GM12864 (cell line): Measurements from ENCODE around the gene A4GALT.
"Not testable (repeated sequence)": the region's sequence is repeated elsewhere in the genome, so short reads cannot be mapped to it uniquely, and the experiment has no call there.

Experiments
- DNase-seq: peaks from one replicate; pipeline ENCODE4 v3.0.0-alpha.2; 2011; ENCODE audit warnings: low read depth
- H3K4me3 ChIP-seq: 2 replicates; pipeline ENCODE4 v1.5.1; 2011; ENCODE audit warnings: mild to moderate bottlenecking, low read depth, low read length, control low read depth
- TF ChIP-seq, protein P1 (sequence below): IDR thresholded peaks from 2 replicates; pipeline ENCODE4 v1.5.1; 2011; ENCODE audit warnings: low read depth, mild to moderate bottlenecking, moderate library complexity, low read length, control low read depth, inconsistent platforms; ENCODE audit errors: missing control alignments

A4GALT gene

DNA sequence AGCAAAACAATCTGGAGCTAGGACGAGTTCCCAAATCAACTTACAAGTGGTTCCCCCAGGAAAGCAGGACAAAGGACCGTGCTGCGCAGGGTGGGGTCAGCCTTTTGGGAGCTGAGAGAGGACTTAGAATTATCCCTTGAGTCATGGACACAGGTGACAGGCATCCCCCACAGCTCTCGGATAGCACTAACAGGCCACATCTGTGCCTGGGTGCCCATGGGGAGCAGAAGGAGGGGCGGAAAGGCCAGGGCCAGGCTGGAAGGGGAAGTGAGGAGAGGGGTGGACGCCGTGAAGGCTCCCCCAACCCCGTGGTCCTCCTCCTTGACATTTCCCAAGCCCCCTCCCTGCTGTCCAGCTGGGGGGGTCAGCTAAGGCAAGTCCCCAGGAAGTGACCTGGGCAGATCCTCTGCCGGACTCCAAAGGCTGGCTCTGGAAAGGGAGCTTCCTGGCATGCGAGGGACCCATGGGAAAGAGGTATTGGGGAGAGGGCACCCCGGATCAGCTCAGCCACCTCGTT is 31.6 kb upstream of the A4GALT start:
- TF ChIP-seq, protein P1, sequence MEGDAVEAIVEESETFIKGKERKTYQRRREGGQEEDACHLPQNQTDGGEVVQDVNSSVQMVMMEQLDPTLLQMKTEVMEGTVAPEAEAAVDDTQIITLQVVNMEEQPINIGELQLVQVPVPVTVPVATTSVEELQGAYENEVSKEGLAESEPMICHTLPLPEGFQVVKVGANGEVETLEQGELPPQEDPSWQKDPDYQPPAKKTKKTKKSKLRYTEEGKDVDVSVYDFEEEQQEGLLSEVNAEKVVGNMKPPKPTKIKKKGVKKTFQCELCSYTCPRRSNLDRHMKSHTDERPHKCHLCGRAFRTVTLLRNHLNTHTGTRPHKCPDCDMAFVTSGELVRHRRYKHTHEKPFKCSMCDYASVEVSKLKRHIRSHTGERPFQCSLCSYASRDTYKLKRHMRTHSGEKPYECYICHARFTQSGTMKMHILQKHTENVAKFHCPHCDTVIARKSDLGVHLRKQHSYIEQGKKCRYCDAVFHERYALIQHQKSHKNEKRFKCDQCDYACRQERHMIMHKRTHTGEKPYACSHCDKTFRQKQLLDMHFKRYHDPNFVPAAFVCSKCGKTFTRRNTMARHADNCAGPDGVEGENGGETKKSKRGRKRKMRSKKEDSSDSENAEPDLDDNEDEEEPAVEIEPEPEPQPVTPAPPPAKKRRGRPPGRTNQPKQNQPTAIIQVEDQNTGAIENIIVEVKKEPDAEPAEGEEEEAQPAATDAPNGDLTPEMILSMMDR = no peak
- no peak for DNase-seq

DNA sequence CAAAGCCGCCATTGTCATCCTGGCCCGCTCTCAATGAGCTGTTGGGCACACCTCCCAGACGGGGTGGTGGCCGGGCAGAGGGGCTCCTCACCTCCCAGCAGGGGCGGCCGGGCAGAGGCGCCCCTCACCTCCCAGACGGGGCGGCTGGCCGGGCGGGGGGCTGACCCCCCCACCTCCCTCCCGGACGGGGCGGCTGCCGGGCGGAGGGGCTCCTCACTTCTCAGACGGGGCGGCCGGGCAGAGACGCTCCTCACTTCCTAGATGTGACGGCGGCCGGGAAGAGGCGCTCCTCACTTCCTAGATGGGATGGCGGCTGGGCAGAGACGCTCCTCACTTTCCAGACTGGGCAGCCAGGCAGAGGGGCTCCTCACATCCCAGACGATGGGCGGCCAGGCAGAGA is 29.8 kb upstream of the A4GALT start:
- not testable (repeated sequence) for DNase-seq, H3K4me3 ChIP-seq

More for the DNA sequence above, 31.6 kb upstream of the A4GALT start:
- no peak overlapping the region for H3K4me3 ChIP-seq

DNA sequence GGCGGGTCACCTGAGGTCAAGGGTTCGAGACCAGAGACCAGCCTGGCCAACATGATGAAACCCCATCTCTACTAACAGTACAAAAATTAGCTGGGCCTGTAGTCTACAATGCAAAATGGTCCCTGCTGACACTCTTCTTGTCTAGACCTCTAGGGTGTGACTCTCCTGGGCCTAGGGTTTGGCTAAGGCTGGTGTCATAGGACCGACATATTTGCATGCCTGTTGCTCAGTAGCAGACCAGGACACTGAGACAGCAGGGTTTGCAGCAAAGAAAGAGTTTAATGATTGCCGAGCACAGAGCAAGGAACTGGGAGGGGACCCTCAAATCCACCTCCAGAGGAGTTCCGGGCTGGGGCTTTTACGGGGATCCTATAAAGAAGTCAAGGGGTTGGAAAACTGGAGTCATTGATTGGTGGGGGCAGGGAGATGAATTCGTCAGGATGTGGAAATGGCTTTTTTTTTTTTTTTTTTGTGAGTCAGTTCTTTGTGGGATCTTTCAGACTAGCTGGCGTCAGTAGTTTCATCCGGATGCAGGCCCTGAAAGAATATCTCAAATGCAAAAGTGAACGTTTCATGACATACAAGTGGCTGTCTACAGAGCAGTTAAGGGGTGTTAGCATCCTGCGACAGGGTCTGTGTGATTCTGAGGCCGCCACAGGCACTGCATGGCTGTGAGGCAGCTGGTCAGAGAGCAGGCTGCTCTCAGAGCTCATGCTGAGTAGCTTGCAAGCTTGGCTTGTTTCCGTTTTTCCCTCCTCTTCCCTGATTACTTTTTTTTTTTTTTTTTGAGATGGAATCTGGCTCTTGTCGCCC is 27.2 kb upstream of the A4GALT start:
- DNase-seq = no peak
- TF ChIP-seq, protein P1 = no peak
- H3K4me3 ChIP-seq = no peak overlapping the region

DNA sequence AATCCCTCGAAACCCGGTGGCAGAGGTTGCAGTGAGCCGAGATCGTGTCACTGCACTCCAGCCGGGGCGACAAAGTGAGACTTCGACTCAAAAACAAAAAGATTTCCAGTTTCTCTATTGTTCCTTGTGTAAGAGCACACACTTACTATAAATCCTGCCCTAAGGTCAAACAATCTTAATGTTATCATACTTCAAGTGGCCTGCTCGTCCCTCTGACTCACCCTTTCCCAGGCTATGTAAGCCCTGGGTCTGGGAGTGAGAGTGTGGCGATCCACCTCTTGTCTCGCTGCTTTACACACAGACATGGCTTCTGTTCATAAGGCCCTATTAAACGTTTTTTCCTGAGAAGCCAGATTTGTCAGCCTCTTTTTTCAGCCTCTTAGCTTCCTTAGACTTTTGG is 24.4 kb upstream of the A4GALT start:
- TF ChIP-seq, protein P1 = no peak
- no peak overlapping the region for H3K4me3 ChIP-seq
- no peak for DNase-seq

DNA sequence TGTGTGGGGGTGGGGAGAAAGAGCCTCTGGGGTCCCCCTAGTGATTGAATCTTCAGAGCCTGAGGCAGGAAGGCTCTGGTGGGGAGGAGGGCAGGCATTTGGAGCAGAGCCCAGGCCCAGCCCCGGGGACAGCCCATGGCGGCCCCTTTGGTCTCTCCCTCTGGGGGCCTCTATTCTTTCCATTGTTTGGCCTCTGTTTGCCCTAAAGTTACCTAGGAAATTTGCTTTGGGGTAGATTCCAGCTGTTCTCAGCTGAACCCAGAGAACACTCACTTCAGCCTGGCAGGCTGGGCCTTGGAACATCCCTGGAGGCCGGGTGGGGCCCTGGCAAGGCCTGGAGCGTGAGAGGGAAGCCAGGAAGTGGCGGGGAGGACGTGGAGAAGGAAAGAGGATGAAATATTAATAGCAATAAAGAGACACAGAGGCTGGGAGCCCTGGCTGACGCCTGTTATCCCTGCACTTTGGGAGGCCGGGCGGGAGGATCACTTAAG is 22.9 kb upstream of the A4GALT start:
- no peak overlapping the region for H3K4me3 ChIP-seq
- DNase-seq = no peak
- TF ChIP-seq, protein P1 = no peak

DNA sequence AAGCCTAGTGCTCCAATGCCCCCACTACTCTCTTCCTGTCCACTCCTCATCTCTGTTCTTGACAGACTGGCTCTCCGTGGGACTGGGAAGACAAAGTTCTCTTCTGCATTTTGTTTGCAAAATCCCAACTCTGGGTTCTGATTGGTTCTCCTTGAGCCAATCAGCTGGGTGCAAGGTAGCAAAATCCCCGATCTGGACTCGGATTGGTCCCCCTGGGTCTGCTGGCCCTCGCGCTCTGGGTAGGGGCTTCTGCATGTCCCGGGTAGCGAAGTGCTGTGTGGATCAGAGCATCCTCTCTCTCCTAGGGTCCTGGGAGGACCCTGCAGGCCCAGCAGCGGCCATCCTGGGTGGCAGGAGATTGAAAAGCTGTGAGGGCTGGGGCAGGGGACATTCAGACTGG is 22.3 kb upstream of the A4GALT start:
- no peak overlapping the region for H3K4me3 ChIP-seq
- TF ChIP-seq, protein P1 = no peak
- DNase-seq = no peak

DNA sequence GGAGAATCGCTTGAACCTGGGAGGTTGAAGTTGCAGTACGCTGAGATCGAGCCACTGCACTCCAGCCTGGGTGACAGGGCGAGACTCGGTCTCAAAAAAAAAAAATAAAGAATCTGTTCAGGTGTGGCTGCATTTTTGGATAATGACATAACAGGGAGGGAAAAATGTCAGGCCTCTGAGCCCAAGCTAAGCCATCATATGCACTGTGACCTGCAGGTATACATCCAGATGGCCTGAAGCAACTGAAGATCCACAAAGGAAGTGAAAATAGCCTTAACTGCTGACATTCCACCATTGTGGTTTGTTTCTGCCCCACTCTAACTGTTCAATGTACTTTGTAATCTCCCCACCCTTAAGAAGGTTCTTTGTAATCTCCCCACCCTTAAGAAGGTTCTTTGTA is 19.6 kb upstream of the A4GALT start:
- H3K4me3 ChIP-seq, DNase-seq: not testable (repeated sequence)

DNA sequence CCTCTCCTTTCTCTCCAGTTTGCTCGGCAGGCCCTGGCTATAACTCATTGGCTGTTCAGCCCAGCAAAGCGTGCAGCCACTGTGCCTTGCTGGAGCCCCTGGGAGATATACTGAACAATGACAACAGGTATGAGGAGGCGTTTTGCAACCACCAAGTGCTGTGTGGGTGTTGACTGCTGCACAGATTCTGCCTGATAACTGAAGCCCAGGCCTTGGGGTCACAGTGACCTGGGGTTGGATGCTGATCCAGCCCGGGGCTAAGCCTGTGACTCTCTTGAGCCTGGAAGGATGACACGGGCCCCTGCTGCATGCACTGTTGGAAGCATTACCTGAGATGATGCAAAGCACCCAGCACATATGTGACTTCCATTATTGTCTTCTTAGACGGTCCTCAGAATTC is 13.7 kb upstream of the A4GALT start:
- no peak for DNase-seq
- TF ChIP-seq, protein P1 = no peak
- H3K4me3 ChIP-seq = no peak overlapping the region

DNA sequence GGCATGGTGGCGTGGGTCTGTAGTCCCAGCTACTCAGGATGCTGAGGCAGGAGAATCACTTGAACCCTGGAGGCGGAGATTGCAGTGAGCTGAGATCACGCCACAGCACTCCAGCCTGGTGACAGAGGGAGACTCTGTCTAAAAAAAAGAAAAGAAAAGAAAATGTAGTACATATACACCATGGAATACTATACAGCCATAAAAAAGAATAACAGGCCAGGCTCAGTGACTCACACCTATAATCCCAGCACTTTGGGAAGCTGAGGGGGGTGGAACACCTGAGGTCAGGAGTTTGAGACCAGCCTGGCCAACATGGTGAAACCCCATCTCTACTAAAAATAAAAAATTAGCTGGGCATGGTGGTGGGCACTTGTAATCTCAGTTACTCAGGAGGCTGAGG is 12.7 kb upstream of the A4GALT start:
- H3K4me3 ChIP-seq, DNase-seq: not testable (repeated sequence)
